Skeletal muscle cell (primary cell): ENCODE measurements around the gene CCDC183.
A peak's percentile ranks its signal among the peaks of the same experiment; 100 is the strongest.
"Not testable (repeated sequence)": the region's sequence is repeated elsewhere in the genome, so short reads cannot be mapped to it uniquely, and the experiment has no call there.

Source experiments
- DNase-seq: peaks from one replicate; pipeline ENCODE4 v3.0.0-alpha.2; 2010; ENCODE audit warnings: low read depth
- H3K4me3 ChIP-seq: 2 replicates; pipeline ENCODE4 v1.5.1; 2011; ENCODE audit warnings: low read depth, mild to moderate bottlenecking, control low read depth, low read length, moderate library complexity

Gene CCDC183

GRCh38 chr9:136794281-136794999 lies 1.7 kb upstream of the CCDC183 start:
- DNase-seq: no peak
- H3K4me3 ChIP-seq: no peak overlapping the region

GRCh38 chr9:136795000-136795348 lies 1.2 kb upstream of the CCDC183 start:
- DNase-seq: no peak
- no peak overlapping the region for H3K4me3 ChIP-seq

GRCh38 chr9:136796775-136797347 lies 723 bp downstream of the CCDC183 start:
- DNase-seq: not testable (repeated sequence)

GRCh38 chr9:136798708-136799078 lies 2.6 kb downstream of the CCDC183 start:
- no peak for DNase-seq

More at GRCh38 chr9:136796775-136797347, 723 bp downstream of the CCDC183 start:
- not testable (repeated sequence) for H3K4me3 ChIP-seq

GRCh38 chr9:136799079-136799853 lies 3.1 kb downstream of the CCDC183 start:
- no peak overlapping the region for H3K4me3 ChIP-seq
- no peak for DNase-seq

More at GRCh38 chr9:136798708-136799078, 2.6 kb downstream of the CCDC183 start:
- H3K4me3 ChIP-seq: no peak overlapping the region

GRCh38 chr9:136799854-136800657 lies 3.9 kb downstream of the CCDC183 start:
- peak overlapping the region; percentile 25 for H3K4me3 ChIP-seq

GRCh38 chr9:136802321-136802720 lies 6.2 kb downstream of the CCDC183 start:
- H3K4me3 ChIP-seq: no peak overlapping the region
- no peak for DNase-seq

More at GRCh38 chr9:136799854-136800657, 3.9 kb downstream of the CCDC183 start:
- no peak for DNase-seq

- H3K4me3 ChIP-seq, DNase-seq: not testable (repeated sequence)
Measured at GRCh38 chr9:136803009-136803550, 6.9 kb downstream of the CCDC183 start.

GRCh38 chr9:136803551-136804508 lies 7.7 kb downstream of the CCDC183 start:
- no peak for DNase-seq
- no peak overlapping the region for H3K4me3 ChIP-seq

- no peak for DNase-seq
- no peak overlapping the region for H3K4me3 ChIP-seq
Measured at GRCh38 chr9:136804509-136805206, 8.5 kb downstream of the CCDC183 start.

GRCh38 chr9:136805207-136805740 lies 9.1 kb downstream of the CCDC183 start:
- H3K4me3 ChIP-seq: no peak overlapping the region
- no peak for DNase-seq

- no peak overlapping the region for H3K4me3 ChIP-seq
- no peak for DNase-seq
Measured at GRCh38 chr9:136806067-136806466, 9.9 kb downstream of the CCDC183 start.

- peak overlapping the region; percentile 90 for H3K4me3 ChIP-seq
- DNase-seq: no peak
Measured at GRCh38 chr9:136806631-136807201, 10.6 kb downstream of the CCDC183 start.

- DNase-seq: no peak
Measured at GRCh38 chr9:136807281-136808074, 11.3 kb downstream of the CCDC183 start, which contains the start of gene RABL6. RABL6 (plus strand) TSS chr9:136807948; CDS start chr9:136808197, 249 bp downstream.

GRCh38 chr9:136808075-136808805 lies 12.1 kb downstream of the CCDC183 start:
- H3K4me3 ChIP-seq: peak overlapping the region; percentile 90
- DNase-seq: no peak

More at GRCh38 chr9:136807281-136808074, 11.3 kb downstream of the CCDC183 start, which contains the start of gene RABL6:
- H3K4me3 ChIP-seq: peak within 1 kb of the TSS; percentile 90

- DNase-seq: no peak
- H3K4me3 ChIP-seq: peak overlapping the region; percentile 90
Measured at GRCh38 chr9:136808806-136809158, 12.6 kb downstream of the CCDC183 start.
